CD4-positive, alpha-beta T cell (primary cell): Measurements from ENCODE around the gene KCNAB2. TPM values are rescaled to one million over a fixed set of nuclear protein-coding genes. Genes with fewer than 3 reads are reported as not detected.
"Not testable (repeated sequence)": the region's sequence is repeated elsewhere in the genome, so short reads cannot be mapped to it uniquely, and the experiment has no call there.

Experiments used
- ATAC-seq: fragments of 200-7000 bp; cut with Tn5 transposase; one replicate; pipeline ENCODE4 v1.10.0; 2022; ENCODE audit warnings: mild to moderate bottlenecking; ENCODE audit not compliant: poor library complexity
- CTCF ChIA-PET: fragments of 350-600 bp; sonication (Branson Sonifier 250); formaldehyde crosslinking; loops from one replicate; lab custom pipeline; 2021; ENCODE audit warnings: antibody characterized with exemption, inconsistent platforms; lab: Charles Lee
- POLR2A ChIA-PET: fragments of 350-600 bp; sonication (Branson Sonifier 250); formaldehyde crosslinking; loops from one replicate; lab custom pipeline; 2021; ENCODE audit warnings: antibody characterized with exemption, inconsistent platforms; lab: Charles Lee
- DNase-seq, 14 experiments: peaks; one replicate each; pipeline ENCODE4 v3.0.0-alpha.2; 2013 to 2020; ENCODE audit warnings: mixed read lengths in 2 of 14
- H3K27ac ChIP-seq, 2 donors: one replicate each; pipeline versions ENCODE4 v1.5.1 to v1.7.0; 2013; ENCODE audit warnings: low read length in 2 of 2, low read depth in 1 of 2, mild to moderate bottlenecking in 1 of 2
- H3K27me3 ChIP-seq, 2 experiments: 1 replicate in 1 of 2; 2 replicates in 1 of 2; pipeline versions ENCODE4 v1.6.1 to v1.7.0; 2013; ENCODE audit warnings: low read length in 2 of 2, control low read depth in 1 of 2, mild to moderate bottlenecking in 1 of 2, moderate library complexity in 1 of 2; ENCODE audit not compliant: insufficient read depth in 2 of 2, control insufficient read depth in 1 of 2
- H3K36me3 ChIP-seq: one replicate; pipeline ENCODE4 v1.6.1; 2013; ENCODE audit warnings: low read length, control low read depth; ENCODE audit not compliant: insufficient read depth
- H3K4me1 ChIP-seq: one replicate; pipeline ENCODE4 v1.6.1; 2013; ENCODE audit warnings: low read length, control low read depth; ENCODE audit not compliant: insufficient read depth
- H3K4me3 ChIP-seq: one replicate; pipeline ENCODE4 v1.5.1; 2013; ENCODE audit warnings: mild to moderate bottlenecking, low read length, moderate library complexity
- H3K9me3 ChIP-seq, 2 experiments: 1 replicate in 1 of 2; 2 replicates in 1 of 2; pipeline versions ENCODE4 v1.6.1 to v1.7.0; 2013; ENCODE audit warnings: low read length in 2 of 2, mild to moderate bottlenecking in 2 of 2, control low read depth in 1 of 2, moderate library complexity in 1 of 2; ENCODE audit not compliant: control insufficient read depth in 1 of 2, insufficient read depth in 1 of 2
- H3K27ac Mint-ChIP-seq: one replicate; pipeline ENCODE4 v1.8.0; 2020; ENCODE audit warnings: mixed read lengths
- H3K27me3 Mint-ChIP-seq: one replicate; pipeline ENCODE4 v1.8.0; 2021; ENCODE audit warnings: mixed read lengths
- H3K36me3 Mint-ChIP-seq: one replicate; pipeline ENCODE4 v1.8.0; 2021; ENCODE audit warnings: low read depth, mixed read lengths
- H3K4me1 Mint-ChIP-seq: one replicate; pipeline ENCODE4 v1.8.0; 2021; ENCODE audit warnings: low read depth, mixed read lengths
- H3K4me3 Mint-ChIP-seq: one replicate; pipeline ENCODE4 v1.8.0; 2020; ENCODE audit warnings: mild to moderate bottlenecking, mixed read lengths
- H3K9me3 Mint-ChIP-seq: one replicate; pipeline ENCODE4 v1.8.0; 2020; ENCODE audit warnings: mixed read lengths
- intact Hi-C, 2 experiments: fragments of 100-400 bp; cut with DNase I in 1 of 2; cut with micrococcal nuclease in 1 of 2; formaldehyde crosslinking; loops; one replicate each; pipeline versions ENCODE4 v1.15.1 to v1.9.0; 2023 to 2025; cut with DNase I, micrococcal nuclease
- total RNA-seq, 174 experiments: library from RNA in 2 of 174; stranded (reverse) in 2 of 174; gene quantifications; one replicate each; pipeline ENCODE4 v1.2.3 and lab custom pipeline; 2021 to 2026
- TF ChIP-seq, protein P1 (sequence below): fragments of 200-600 bp; IDR thresholded peaks from one replicate; pipeline ENCODE4 v1.8.0; 2022; ENCODE audit warnings: antibody characterized with exemption, mild to moderate bottlenecking

The KCNAB2 gene
- total RNA-seq, 2 experiments from 2014 or later: 147 to 155 TPM

DNA sequence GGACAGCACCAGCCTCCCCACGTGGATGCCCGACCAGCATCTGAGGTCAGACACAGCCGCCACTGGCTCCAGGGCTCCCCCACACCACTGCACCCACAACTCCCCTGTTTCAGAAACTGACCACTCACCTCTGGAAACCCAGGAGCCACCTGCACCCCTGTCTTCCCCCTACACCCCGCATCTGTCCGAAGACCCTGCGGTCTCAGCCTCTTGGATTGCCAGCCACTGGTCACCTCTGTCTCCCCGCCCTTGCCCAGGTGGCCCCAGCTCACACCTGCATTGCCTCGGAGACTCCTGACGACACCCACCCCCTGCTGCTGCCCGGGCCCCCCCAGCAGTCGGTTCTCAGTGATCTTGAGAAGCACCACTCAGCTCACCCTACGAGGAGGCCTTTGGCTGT lies 32.2 kb upstream of the KCNAB2 start:
- no peak overlapping the region for H3K4me3 Mint-ChIP-seq
- POLR2A ChIA-PET: no interaction called here

DNA sequence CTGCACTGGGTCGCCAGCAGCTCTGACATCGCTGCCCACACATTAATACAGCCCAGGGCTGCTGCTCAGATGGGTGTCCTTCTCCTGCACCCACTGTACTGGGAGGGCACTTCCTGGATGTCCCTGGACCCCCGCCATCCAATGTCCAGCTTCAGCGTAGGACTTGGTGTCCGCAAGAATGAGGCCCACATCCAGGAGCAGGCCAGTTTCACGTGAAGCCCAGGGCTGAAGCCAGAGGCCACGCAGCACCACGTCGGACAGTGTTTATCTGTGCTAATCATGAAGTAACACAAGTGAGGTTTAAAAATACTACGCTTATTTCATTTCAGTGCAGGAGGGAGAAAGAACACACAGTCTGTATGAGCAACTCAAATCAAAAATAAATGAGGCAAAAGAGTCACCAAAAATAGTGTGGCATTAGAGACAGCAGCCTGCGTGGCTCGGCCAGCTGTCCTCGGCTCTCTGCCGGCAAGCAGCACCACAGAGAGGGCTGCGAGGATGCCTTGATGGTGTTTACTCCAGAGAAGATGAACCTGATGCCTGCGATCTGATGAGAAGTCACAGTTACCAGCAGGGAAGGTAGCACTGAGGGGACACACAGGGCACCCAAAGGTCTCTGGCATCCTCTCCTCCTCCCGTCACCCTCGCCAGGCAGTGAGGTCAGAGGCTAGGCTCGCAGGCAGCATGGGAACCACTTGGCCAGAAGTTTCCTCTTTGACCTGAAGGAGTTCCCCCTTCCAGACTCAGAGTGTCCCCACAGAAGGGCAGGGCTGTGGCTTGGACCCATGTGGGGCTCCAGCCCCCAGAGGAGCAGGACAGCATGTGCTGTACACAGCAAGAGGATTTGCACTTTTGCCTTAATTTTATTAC lies 31.3 kb upstream of the KCNAB2 start:
- intact Hi-C loops: no loop called here

More for the DNA sequence above, 32.2 kb upstream of the KCNAB2 start:
- peaks cover 17% of the 10 kb centered on the region for H3K36me3 ChIP-seq
- no peaks in the 10 kb centered on the region for H3K27me3 ChIP-seq
- H3K27ac Mint-ChIP-seq: no peak overlapping the region
- H3K4me1 Mint-ChIP-seq: no peaks in the 10 kb centered on the region
- CTCF ChIA-PET: no interaction called here
- H3K9me3 Mint-ChIP-seq: no peaks in the 10 kb centered on the region
- no peak overlapping the region for H3K27ac ChIP-seq
- TF ChIP-seq, protein P1, sequence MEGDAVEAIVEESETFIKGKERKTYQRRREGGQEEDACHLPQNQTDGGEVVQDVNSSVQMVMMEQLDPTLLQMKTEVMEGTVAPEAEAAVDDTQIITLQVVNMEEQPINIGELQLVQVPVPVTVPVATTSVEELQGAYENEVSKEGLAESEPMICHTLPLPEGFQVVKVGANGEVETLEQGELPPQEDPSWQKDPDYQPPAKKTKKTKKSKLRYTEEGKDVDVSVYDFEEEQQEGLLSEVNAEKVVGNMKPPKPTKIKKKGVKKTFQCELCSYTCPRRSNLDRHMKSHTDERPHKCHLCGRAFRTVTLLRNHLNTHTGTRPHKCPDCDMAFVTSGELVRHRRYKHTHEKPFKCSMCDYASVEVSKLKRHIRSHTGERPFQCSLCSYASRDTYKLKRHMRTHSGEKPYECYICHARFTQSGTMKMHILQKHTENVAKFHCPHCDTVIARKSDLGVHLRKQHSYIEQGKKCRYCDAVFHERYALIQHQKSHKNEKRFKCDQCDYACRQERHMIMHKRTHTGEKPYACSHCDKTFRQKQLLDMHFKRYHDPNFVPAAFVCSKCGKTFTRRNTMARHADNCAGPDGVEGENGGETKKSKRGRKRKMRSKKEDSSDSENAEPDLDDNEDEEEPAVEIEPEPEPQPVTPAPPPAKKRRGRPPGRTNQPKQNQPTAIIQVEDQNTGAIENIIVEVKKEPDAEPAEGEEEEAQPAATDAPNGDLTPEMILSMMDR: no peak
- ATAC-seq (no peak), DNase-seq (no peak)
- H3K36me3 Mint-ChIP-seq: no peaks in the 10 kb centered on the region
- H3K27me3 Mint-ChIP-seq: no peaks in the 10 kb centered on the region
- peaks cover 8% of the 10 kb centered on the region for H3K4me1 ChIP-seq
- H3K4me3 ChIP-seq: no peak overlapping the region
- H3K9me3 ChIP-seq: no peaks in the 10 kb centered on the region
- intact Hi-C loops: no loop called here

DNA sequence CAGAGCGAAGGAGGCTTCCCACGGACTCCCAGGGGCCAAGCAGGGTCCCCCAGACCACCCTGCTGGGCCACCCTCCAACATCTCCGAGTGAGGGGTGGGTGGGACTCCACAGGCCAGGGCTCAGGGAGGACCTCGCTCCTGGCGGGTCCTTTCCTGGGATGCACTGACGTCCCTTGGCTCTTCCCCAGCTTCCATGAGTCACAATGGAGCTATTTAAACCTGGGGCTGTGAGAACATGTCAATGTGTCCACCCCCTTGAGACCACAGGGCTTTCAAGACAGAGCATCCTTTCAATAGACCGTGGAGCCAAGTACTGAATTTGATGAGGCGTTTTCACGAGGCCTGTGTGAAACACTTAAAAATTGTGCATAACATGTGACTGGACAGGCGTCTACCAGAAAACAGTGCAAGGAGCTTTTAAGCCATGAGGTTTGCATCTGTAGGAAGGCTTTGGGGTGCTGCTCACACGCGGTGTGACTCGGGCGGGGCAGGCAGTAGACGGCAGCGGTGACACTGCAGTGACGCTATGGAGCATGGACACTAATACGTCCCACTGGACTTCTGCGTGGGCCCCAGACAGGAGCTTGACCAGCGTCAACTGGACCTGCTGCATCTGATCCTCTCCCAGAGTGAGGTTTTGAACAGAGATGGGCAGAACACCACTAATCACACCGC lies 29.4 kb upstream of the KCNAB2 start:
- ATAC-seq (no peak), DNase-seq (no peak)
- intact Hi-C loops: no loop called here
- Histone ChIP-seq H3K36me3 (peaks cover 17% of the 10 kb centered on the region), H3K4me1 (no peaks in the 10 kb centered on the region), H3K9me3 (no peaks in the 10 kb centered on the region), H3K27ac (no peak overlapping the region), H3K4me3 (no peak overlapping the region), H3K27me3 (no peaks in the 10 kb centered on the region)
- Mint-ChIP-seq H3K4me3 (no peak overlapping the region), H3K27me3 (no peaks in the 10 kb centered on the region), H3K4me1 (no peaks in the 10 kb centered on the region), H3K27ac (no peak overlapping the region), H3K36me3 (no peaks in the 10 kb centered on the region), H3K9me3 (no peaks in the 10 kb centered on the region)
- POLR2A ChIA-PET: no interaction called here
- TF ChIP-seq, protein P1: no peak
- CTCF ChIA-PET: no interaction called here

More for the DNA sequence above, 31.3 kb upstream of the KCNAB2 start:
- Histone ChIP-seq H3K4me1 (peaks cover 6% of the 10 kb centered on the region), H3K27me3 (no peaks in the 10 kb centered on the region), H3K4me3 (no peak overlapping the region), H3K27ac (no peak overlapping the region), H3K9me3 (no peaks in the 10 kb centered on the region), H3K36me3 (peaks cover 17% of the 10 kb centered on the region)
- ChIA-PET CTCF (no interaction called here), POLR2A (no interaction called here)
- no peak overlapping the region for H3K4me3 Mint-ChIP-seq
- no peaks in the 10 kb centered on the region for H3K27me3 Mint-ChIP-seq
- H3K9me3 Mint-ChIP-seq: no peaks in the 10 kb centered on the region
- TF ChIP-seq, protein P1: no peak
- H3K4me1 Mint-ChIP-seq: no peaks in the 10 kb centered on the region
- H3K36me3 Mint-ChIP-seq: no peaks in the 10 kb centered on the region
- DNase-seq: peak in 2 of 14 experiments; percentile 26 to 34
- ATAC-seq: no peak
- H3K27ac Mint-ChIP-seq: no peak overlapping the region

DNA sequence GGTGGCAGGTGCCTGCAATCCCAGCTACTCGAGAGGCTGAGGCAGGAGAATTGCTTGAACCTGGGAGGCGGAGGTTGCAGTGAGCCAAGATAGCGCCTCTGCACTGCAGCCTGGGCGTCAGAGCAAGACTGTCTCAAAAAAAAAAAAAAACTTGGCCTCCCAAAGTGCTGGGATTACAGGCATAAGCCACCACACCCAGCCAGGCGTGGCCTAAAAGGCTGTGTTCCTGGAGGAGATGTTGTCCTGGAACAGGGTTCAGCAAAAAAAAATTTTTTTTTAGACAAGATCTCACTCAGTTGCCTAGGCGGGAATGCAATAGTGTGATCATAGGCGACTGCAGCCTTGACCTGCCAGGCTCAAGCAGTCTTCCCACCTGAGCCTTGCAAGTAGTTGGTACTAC lies 28.0 kb upstream of the KCNAB2 start:
- H3K27ac Mint-ChIP-seq, H3K4me1 ChIP-seq, H3K36me3 Mint-ChIP-seq, CTCF ChIA-PET, H3K9me3 Mint-ChIP-seq, POLR2A ChIA-PET, H3K4me1 Mint-ChIP-seq, H3K27me3 ChIP-seq, H3K27me3 Mint-ChIP-seq, ATAC-seq, DNase-seq, intact Hi-C loops, H3K4me3 Mint-ChIP-seq, H3K9me3 ChIP-seq, H3K27ac ChIP-seq, H3K4me3 ChIP-seq: not testable (repeated sequence)
- H3K36me3 ChIP-seq: peaks cover 17% of the 10 kb centered on the region
